Large intestine (tissue), 3 donors: Measurements from ENCODE around the gene NFATC3. TPM values are rescaled to one million over a fixed set of nuclear protein-coding genes. Genes with fewer than 3 reads are reported as not detected.

Experiments used
- DNase-seq, 2 donors: peaks; one replicate each; pipeline versions ENCODE4 v3.0.0 to v3.0.0-alpha.2; 2013
- H3K27ac ChIP-seq: one replicate; pipeline ENCODE4 v1.5.1; 2013; ENCODE audit warnings: low read length
- H3K27me3 ChIP-seq: 2 replicates; pipeline ENCODE4 v1.6.1; 2013; ENCODE audit warnings: low read length; ENCODE audit not compliant: control insufficient read depth, insufficient read depth
- H3K36me3 ChIP-seq: 2 replicates; pipeline ENCODE4 v1.6.1; 2013; ENCODE audit warnings: low read length; ENCODE audit not compliant: control insufficient read depth, insufficient read depth
- H3K4me1 ChIP-seq: one replicate; pipeline ENCODE4 v1.6.1; 2013; ENCODE audit warnings: low read length; ENCODE audit not compliant: control insufficient read depth, insufficient read depth
- H3K4me3 ChIP-seq: one replicate; pipeline ENCODE4 v1.5.1; 2013; ENCODE audit warnings: low read length
- H3K9me3 ChIP-seq: one replicate; pipeline ENCODE4 v1.6.1; 2013; ENCODE audit warnings: mild to moderate bottlenecking, low read depth, low read length, moderate library complexity; ENCODE audit not compliant: control insufficient read depth
- WGBS: methylation state at CpG from one replicate; pipeline ENCODE4 v1.1.5; 2013; ENCODE audit warnings: low lambda C conversion rate; ENCODE audit not compliant: insufficient coverage; 5-methylcytosine and 5-hydroxymethylcytosine counted together
- polyA plus RNA-seq: library from polyadenylated mRNA; unstranded; fragments of 120-200 nt; gene quantifications from one replicate; pipeline ENCODE4 v1.2.1, GENCODE V29; 2013

Gene NFATC3
- polyA plus RNA-seq, 1 donor = 22.0 TPM

DNA sequence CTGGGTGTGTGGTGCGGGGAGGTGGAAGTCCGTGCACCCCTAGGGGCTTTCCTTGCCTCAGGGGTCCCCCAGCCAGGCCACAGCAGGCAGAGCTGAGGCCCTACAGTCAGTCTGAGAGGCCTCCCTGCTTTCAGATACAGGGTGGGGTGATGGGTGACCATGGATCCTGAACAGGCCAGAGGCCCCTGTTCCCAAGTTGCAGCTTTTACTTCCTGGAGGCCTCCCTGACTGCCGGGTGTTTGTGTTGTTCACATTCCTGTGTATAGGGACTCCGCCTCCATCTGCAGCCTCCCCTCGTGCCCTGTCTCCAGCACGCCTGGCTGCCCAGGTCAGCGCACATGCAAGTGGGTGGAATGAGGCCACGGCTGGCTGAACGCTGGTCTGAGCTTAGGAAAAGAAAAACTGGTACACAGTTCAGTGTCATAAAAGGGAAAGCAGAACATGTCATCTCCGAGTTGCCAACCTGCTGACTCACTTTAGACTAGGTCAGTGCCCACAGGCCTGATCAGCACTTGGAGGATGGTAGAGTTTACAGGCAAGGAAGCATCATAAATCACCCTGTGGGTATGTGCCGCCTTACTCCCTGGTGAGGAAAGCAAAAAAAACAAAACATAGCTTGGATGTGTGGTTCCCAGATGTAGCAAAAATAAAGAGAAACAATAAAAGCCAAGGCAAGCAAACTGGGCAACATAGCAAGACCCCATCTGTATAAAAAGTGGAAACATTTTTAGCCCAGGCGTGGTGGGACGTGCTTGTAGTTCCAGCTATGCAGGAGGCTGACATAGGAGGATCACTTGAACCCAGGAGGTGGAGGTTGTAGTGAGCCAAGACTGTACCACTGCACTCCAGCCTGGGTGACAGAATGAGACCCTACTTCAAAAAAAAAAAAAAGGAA, 173.0 kb downstream of the NFATC3 start:
- peaks cover 41% of the 10 kb centered on the region for H3K36me3 ChIP-seq
- 100% methylated on average over 1 of the region's 13 CpGs for WGBS
- peak; percentile 96 to 97 for DNase-seq

DNA sequence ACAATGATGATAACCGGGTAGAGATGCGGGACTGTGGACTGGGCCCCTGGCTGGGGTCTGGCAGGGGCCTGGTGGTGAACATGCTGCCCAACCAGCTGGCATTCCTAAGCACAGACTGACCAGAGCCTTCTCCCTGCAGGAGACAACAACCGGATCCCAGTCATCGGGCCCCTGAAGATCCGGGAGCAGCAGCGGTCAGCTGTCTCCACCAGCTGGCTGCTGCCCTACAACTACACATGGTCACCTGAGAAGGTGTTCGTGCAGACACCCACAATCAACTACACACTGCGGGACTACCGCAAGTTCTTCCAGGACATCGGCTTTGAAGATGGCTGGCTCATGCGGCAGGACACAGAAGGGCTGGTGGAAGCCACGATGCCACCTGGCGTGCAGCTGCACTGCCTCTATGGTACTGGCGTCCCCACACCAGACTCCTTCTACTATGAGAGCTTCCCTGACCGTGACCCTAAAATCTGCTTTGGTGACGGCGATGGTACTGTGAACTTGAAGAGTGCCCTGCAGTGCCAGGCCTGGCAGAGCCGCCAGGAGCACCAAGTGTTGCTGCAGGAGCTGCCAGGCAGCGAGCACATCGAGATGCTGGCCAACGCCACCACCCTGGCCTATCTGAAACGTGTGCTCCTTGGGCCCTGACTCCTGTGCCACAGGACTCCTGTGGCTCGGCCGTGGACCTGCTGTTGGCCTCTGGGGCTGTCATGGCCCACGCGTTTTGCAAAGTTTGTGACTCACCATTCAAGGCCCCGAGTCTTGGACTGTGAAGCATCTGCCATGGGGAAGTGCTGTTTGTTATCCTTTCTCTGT, 174.0 kb downstream of the NFATC3 start:
- no peaks in the 10 kb centered on the region for H3K27me3 ChIP-seq
- WGBS = no CpG with 5 or more reads among the region's 27 CpGs
- H3K4me3 ChIP-seq = no peak overlapping the region
- peaks cover 29% of the 10 kb centered on the region for H3K4me1 ChIP-seq
- no peak for DNase-seq
- H3K27ac ChIP-seq = no peak overlapping the region
- no peaks in the 10 kb centered on the region for H3K9me3 ChIP-seq
- H3K36me3 ChIP-seq = peaks cover 36% of the 10 kb centered on the region

More for the DNA sequence above, 173.0 kb downstream of the NFATC3 start:
- H3K27me3 ChIP-seq = no peaks in the 10 kb centered on the region
- no peak overlapping the region for H3K4me3 ChIP-seq
- no peaks in the 10 kb centered on the region for H3K9me3 ChIP-seq
- H3K4me1 ChIP-seq = peaks cover 22% of the 10 kb centered on the region
- peak overlapping the region; percentile 98 for H3K27ac ChIP-seq

DNA sequence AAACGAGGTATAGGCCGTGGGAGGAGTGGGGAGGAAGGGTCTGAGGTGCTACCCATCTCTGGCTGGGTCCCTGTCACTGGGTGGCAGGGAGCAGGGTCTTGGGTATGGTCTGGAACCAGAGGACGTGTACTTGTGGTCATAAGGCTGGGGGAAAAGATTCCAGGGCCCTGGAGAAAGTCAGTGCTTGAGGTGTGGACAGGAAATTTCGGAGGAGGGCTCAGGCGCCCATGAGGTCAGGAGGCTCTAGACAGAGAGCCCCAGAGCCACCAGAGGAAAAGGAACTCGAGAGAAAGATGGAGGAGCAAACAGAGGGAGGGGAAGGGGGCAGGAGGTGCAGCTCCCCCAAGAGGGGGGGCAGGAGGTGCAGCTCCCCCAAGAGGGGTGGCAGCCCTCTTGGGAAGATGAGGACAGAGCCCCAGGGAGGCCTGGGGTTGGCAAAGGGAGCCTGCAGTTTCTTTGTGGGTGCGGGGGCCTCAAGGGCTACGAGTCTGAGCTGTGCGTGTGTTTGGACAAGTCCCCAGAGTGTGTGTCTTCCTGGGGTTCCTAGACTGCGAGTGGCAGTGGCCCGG, 178.5 kb downstream of the NFATC3 start:
- H3K27ac ChIP-seq = peak overlapping the region; percentile 85
- peaks cover 32% of the 10 kb centered on the region for H3K4me1 ChIP-seq
- DNase-seq = no peak
- WGBS = no CpG with 5 or more reads among the region's 11 CpGs
- H3K27me3 ChIP-seq = no peaks in the 10 kb centered on the region
- peaks cover 17% of the 10 kb centered on the region for H3K36me3 ChIP-seq
- peak overlapping the region; percentile 75 for H3K4me3 ChIP-seq
- no peaks in the 10 kb centered on the region for H3K9me3 ChIP-seq

DNA sequence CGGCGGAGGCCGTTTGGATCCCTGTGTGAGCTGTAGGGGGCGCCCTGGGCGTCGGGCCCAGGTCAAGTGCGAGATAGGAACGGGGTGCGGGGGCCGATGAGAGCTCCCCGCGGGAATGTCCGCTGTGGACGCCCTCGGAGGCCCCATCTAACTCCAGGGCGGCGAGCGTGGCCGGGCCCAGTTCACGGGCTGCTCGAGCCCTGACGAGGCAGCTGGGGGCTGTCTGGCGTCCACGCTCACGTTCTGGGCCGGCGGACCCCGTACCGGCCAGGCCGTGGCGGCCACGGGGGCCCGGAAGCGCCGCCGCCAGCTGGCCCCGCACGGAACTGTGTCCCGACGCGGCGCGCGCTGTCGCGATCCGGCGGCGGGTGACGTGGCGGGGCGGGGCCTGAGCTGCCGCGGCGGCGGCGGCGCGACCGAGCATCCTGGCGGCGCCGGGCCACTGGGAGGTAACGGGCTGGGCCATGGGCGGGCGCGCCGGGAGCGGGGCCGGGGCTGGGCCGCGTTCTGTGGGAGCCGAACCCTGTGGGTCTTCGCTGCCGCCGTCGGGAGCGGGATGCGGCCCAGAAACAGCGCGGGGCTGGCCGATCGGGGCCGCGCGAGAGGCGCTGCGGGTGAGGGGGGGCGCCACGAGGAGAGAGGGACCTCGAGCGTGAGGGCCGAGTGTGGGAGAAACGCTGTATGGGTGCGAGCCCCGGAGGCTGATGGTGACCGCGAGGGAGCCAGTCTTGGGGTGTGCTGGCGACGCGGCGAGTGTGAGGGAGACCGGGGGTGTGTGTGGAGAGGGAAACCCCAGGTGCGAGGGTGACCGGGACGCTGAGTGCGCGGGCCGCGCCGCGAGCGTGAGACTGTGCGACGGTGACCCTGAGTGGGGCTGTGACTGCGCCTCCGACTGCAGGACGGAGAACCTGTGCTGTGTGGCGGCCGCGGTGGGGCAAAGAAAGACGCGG, 179.2 kb downstream of the NFATC3 start, which contains the start of gene SLC7A6:
Gene SLC7A6, plus strand, starts transcription at position 399 of the 950 bp plus-strand sequence. CDS start 10,201 bp downstream, outside the sequence.
- Histone ChIP-seq H3K4me3 (peak within 1 kb of the TSS; percentile 75), H3K27ac (peak within 1 kb of the TSS; percentile 85), H3K27me3 (no peaks in the 10 kb centered on the region), H3K36me3 (peaks cover 13% of the 10 kb centered on the region), H3K4me1 (peaks cover 31% of the 10 kb centered on the region), H3K9me3 (no peaks in the 10 kb centered on the region)
- WGBS = no CpG with 5 or more reads among the region's 123 CpGs
- DNase-seq = peak; percentile 63 to 73

DNA sequence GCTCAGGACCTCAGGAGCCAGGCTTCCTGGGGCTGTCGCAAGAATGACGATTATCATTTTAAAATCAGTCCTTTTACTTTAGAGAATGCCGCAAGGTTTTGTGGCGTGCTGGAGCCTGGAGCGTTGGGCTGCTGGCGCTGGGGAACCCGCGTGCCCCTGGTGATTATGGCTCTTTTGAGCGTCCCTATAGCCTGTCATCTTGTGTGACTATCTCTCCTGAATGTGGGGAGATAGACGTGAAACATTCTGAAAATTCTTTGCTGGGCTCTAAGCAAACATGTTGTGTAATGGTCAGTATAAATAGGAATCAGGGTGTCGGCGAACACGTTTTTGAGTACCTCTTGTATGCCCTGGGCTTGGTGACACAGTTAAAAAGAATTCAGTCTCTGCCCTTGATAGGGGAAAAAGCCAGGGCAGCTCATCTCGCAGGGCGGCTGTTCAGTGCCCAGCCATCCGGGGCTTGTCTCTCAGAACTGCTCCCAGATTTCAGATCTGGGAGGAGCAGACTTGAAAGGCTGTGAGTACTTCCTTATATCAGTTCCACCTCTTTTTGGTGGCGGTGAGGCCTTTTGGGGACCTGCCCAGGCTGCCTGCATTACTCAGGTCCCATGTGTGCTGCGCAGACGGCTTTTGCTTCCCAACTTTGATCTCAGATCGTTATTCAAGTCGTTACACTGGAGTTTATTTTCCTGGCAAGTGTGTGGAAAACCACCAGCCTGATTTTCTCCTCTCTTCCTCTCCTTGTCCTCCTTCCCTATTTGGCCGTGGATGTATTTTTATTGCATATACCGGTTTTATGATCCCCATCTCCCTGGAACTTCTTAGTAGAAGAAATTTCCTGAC, 180.1 kb downstream of the NFATC3 start:
- Histone ChIP-seq H3K27me3 (no peaks in the 10 kb centered on the region), H3K9me3 (no peaks in the 10 kb centered on the region), H3K4me1 (peaks cover 31% of the 10 kb centered on the region), H3K4me3 (peak overlapping the region; percentile 69), H3K36me3 (peaks cover 4% of the 10 kb centered on the region), H3K27ac (peak overlapping the region; percentile 84)
- peak; percentile 62 to 89 for DNase-seq
- 10% methylated on average over 5 of the region's 23 CpGs for WGBS

DNA sequence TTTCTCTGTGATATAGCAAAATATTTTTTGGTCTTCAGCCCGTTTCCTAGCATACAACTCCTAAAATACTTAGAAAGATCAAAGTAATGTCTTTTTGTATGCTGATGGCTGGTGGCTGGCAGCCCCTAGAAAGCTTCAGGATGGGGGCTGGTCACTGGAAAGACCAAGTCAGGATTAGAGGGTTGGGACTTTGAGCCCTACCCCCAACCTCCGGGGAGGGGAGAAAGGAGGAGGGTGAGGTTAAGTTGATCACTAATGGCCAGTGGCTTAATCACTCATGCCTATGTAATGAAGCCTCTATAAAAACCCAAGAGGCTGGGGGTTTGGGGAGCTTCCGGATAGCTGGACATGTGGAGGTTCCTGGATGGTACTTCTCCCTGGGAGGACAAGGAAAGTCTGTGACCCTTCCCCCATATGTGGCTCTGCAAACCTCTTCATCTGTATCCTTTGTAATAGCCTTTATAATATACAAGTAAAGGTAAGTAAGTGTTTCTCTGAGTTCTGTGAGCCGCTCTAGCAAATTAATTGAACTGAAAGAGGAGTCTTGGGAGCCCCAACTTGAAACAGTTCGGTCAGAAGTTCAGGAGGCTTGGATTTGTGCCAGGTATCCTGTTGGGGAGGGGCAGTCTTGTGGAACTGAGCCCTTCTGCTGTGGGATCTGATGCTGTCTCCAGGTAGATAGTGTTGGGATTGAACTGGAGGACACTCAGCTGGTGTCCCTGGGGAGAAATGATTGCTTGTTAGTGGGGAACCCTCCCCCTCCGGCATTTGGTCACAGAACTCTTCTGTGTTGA, 182.6 kb downstream of the NFATC3 start:
- H3K4me1 ChIP-seq = peaks cover 39% of the 10 kb centered on the region
- peak in 1 of 2 donors; percentile 65 for DNase-seq
- WGBS = 33% methylated on average over 1 of the region's 6 CpGs

DNA sequence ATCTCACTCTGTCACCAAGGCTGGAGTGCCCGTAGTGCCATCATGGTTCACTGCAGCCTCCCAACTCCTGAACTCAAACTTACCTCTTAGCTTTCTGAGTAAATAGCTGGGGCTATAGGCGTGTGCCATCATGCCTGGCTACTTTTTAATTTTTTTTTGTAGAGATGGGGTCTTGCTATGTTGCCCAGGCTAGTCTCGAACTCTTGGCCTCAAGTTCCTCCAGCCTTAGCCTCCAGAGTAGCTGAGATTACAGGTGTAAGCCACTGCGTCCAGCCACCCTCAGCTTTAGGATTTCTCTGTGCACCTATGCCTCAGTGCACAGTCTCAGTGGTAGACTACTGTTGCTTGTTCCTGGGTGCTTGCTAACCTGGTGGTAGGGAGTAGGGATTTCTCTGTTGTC, 184.6 kb downstream of the NFATC3 start:
- Histone ChIP-seq H3K27me3 (no peaks in the 10 kb centered on the region), H3K4me1 (peaks cover 35% of the 10 kb centered on the region), H3K27ac (no peak overlapping the region), H3K4me3 (no peak overlapping the region), H3K9me3 (no peaks in the 10 kb centered on the region), H3K36me3 (peaks cover 11% of the 10 kb centered on the region)
- 100% methylated on average over 1 of the region's 4 CpGs for WGBS
- no peak for DNase-seq

More for the DNA sequence above, 182.6 kb downstream of the NFATC3 start:
- no peaks in the 10 kb centered on the region for H3K27me3 ChIP-seq
- no peaks in the 10 kb centered on the region for H3K9me3 ChIP-seq
- no peak overlapping the region for H3K4me3 ChIP-seq
- peak overlapping the region; percentile 41 for H3K27ac ChIP-seq
- H3K36me3 ChIP-seq = no peaks in the 10 kb centered on the region

DNA sequence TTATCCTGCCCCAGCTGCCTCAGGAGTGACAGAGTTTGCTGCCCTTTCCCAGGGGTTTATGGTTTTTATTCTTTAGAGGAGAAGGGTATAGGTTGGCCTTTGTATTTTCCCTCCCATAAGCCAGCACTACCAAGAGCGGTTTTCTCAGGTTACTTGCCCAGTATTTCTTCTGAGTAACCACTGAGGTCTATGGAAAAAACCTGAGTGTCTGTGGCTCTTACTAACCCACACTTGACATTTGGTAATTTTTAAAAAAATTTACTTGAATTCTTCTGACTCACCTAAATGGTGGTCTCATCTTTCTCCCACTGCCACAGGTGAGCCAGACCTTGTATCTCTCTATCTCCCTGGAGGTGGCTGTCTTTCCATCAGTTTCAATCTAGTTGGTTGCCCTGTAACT, 185.2 kb downstream of the NFATC3 start:
- Histone ChIP-seq H3K27me3 (no peaks in the 10 kb centered on the region), H3K4me1 (peaks cover 30% of the 10 kb centered on the region), H3K27ac (no peak overlapping the region), H3K4me3 (no peak overlapping the region), H3K9me3 (no peaks in the 10 kb centered on the region), H3K36me3 (peaks cover 14% of the 10 kb centered on the region)
- DNase-seq = no peak
- no CpG with 5 or more reads among the region's 1 CpG for WGBS
